ENCODE results near the gene WIZ.
"Not testable (repeated sequence)": the region's sequence is repeated elsewhere in the genome, so short reads cannot be mapped to it uniquely, and the experiment has no call there.

The WIZ gene

GRCh38 chr19:15449620-15450527 is at the start of gene WIZ:
Gene WIZ (minus strand): TSS chr19:15449956. CDS start chr19:15448307, 1,649 bp downstream.
- FAIRE-seq = peak; percentile 49
- peak; percentile 88 for DNase-seq (ENCODE audit: extremely low spot score, insufficient read length, low read depth)

- DNase-seq (ENCODE audit: extremely low spot score, insufficient read length, low read depth) (no peak), FAIRE-seq (no peak)
These were observed 49.2 kb upstream of the WIZ start for GRCh38 chr19:15498910-15499309.

GRCh38 chr19:15498156-15498858 is 48.6 kb upstream of the WIZ start:
- no peak for DNase-seq (ENCODE audit: extremely low spot score, insufficient read length, low read depth)

GRCh38 chr19:15495151-15495550 is 45.4 kb upstream of the WIZ start:
- no peak for DNase-seq (ENCODE audit: extremely low spot score, insufficient read length, low read depth)
- FAIRE-seq = no peak

More at GRCh38 chr19:15498156-15498858, 48.6 kb upstream of the WIZ start:
- no peak for FAIRE-seq

- DNase-seq (ENCODE audit: extremely low spot score, insufficient read length, low read depth) (no peak), FAIRE-seq (no peak)
These were observed 38.9 kb upstream of the WIZ start for GRCh38 chr19:15488489-15489226.

- no peak for FAIRE-seq
- DNase-seq (ENCODE audit: extremely low spot score, insufficient read length, low read depth) = no peak
These were observed 37.3 kb upstream of the WIZ start for GRCh38 chr19:15487038-15487437.

- not testable (repeated sequence) for DNase-seq (ENCODE audit: extremely low spot score, insufficient read length, low read depth); FAIRE-seq
These were observed 36.0 kb upstream of the WIZ start for GRCh38 chr19:15485768-15486167.

GRCh38 chr19:15480996-15481395 is 31.2 kb upstream of the WIZ start:
- not testable (repeated sequence) for FAIRE-seq; DNase-seq (ENCODE audit: extremely low spot score, insufficient read length, low read depth)

- DNase-seq (ENCODE audit: extremely low spot score, insufficient read length, low read depth) = no peak
- no peak for FAIRE-seq
These were observed 29.9 kb upstream of the WIZ start, which contains the start of gene PGLYRP2 for GRCh38 chr19:15479391-15480345. Gene PGLYRP2 (minus strand): TSS chr19:15479501. CDS start chr19:15479371, 130 bp downstream.

GRCh38 chr19:15476325-15476724 is 26.6 kb upstream of the WIZ start:
- DNase-seq (ENCODE audit: extremely low spot score, insufficient read length, low read depth) = no peak

GRCh38 chr19:15475611-15476010 is 25.9 kb upstream of the WIZ start:
- FAIRE-seq (no peak), DNase-seq (ENCODE audit: extremely low spot score, insufficient read length, low read depth) (no peak)

More at GRCh38 chr19:15476325-15476724, 26.6 kb upstream of the WIZ start:
- no peak for FAIRE-seq

GRCh38 chr19:15475169-15475568 is 25.4 kb upstream of the WIZ start:
- DNase-seq (ENCODE audit: extremely low spot score, insufficient read length, low read depth) (no peak), FAIRE-seq (no peak)

- not testable (repeated sequence) for DNase-seq (ENCODE audit: extremely low spot score, insufficient read length, low read depth); FAIRE-seq
These were observed 24.1 kb upstream of the WIZ start for GRCh38 chr19:15473821-15474220.

- DNase-seq (ENCODE audit: extremely low spot score, insufficient read length, low read depth) = no peak
- no peak for FAIRE-seq
These were observed 21.9 kb upstream of the WIZ start for GRCh38 chr19:15471639-15472101.

GRCh38 chr19:15469513-15470297 is 19.9 kb upstream of the WIZ start:
- DNase-seq (ENCODE audit: extremely low spot score, insufficient read length, low read depth) = no peak
- no peak for FAIRE-seq

GRCh38 chr19:15468675-15469512 is 19.1 kb upstream of the WIZ start:
- DNase-seq (ENCODE audit: extremely low spot score, insufficient read length, low read depth) (no peak), FAIRE-seq (no peak)

- DNase-seq (ENCODE audit: extremely low spot score, insufficient read length, low read depth) (no peak), FAIRE-seq (no peak)
These were observed 18.0 kb upstream of the WIZ start for GRCh38 chr19:15467734-15468214.
